GM19395 (cell line): ENCODE data around the gene RBKS.
"Not testable (repeated sequence)": the region's sequence is repeated elsewhere in the genome, so short reads cannot be mapped to it uniquely, and the experiment has no call there.

ENCODE experiments used
- ATAC-seq: cut with Tn5 transposase; IDR thresholded peaks from one replicate; pipeline ENCODE4 v1.9.1; 2021; ENCODE audit warnings: mild to moderate bottlenecking, moderate library complexity; ENCODE audit not compliant: unreplicated experiment

RBKS gene

DNA sequence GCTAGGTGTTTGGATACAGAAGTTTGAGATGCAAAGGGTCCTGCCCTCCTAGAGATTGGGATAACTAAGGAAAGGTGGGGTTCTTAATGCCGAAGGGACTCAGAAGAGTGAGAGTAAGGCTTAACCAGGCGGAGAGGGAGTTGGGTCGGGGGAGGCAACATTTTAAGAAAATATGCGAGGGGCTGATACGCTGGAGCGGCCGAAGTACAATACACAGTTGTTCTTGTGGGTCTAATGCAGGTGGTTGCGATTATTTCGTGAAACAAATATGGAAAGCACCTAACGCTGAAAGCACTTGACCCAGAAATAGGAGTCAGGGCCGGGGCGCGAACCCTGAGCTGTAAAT is 119.0 kb downstream of the RBKS start:
- peak; percentile 25 for ATAC-seq

DNA sequence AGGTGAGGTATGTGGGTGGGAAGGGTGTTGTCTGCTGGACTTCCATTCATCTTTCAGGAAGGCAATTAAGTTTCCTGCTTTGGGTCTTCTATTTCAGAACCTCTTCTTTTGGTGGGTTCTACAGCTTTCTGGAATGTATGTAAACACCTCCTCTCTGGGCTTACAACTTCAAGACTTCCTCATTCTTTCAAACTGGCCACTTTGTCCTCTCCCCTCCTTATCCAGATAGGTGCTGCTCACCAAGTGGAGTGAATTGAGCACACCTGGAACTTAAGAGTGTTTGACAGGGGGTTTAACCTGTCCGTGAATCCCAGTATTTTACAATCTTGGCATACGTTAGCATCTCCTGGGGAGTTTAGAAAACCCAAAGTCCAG is 123.9 kb downstream of the RBKS start:
- ATAC-seq, result no peak

GRCh38 chr2:27765621-27766286 is 124.4 kb downstream of the RBKS start:
- no peak for ATAC-seq

DNA sequence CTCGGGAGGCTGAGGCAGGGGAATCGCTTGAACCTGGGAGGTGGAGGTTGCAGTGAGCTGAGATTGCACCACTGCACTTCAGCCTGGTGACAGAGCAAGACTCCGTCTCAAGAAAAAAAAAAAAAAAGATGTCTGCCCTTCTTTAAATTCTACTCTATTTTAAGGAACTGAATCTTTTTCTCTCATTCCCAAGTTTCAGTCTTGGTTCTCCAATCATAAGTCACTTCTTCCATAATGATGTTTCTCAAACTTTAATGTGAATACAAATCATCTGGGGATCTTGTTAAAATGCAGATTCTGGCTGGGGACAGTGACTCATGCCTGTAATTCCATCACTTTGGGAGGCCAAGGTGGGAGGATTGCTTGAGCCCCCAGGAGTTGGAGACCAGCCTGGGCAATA is 125.7 kb downstream of the RBKS start:
- ATAC-seq, result not testable (repeated sequence)

GRCh38 chr2:27763907-27764267 is 126.3 kb downstream of the RBKS start:
- no peak for ATAC-seq

GRCh38 chr2:27762951-27763906 is 127.0 kb downstream of the RBKS start:
- no peak for ATAC-seq

DNA sequence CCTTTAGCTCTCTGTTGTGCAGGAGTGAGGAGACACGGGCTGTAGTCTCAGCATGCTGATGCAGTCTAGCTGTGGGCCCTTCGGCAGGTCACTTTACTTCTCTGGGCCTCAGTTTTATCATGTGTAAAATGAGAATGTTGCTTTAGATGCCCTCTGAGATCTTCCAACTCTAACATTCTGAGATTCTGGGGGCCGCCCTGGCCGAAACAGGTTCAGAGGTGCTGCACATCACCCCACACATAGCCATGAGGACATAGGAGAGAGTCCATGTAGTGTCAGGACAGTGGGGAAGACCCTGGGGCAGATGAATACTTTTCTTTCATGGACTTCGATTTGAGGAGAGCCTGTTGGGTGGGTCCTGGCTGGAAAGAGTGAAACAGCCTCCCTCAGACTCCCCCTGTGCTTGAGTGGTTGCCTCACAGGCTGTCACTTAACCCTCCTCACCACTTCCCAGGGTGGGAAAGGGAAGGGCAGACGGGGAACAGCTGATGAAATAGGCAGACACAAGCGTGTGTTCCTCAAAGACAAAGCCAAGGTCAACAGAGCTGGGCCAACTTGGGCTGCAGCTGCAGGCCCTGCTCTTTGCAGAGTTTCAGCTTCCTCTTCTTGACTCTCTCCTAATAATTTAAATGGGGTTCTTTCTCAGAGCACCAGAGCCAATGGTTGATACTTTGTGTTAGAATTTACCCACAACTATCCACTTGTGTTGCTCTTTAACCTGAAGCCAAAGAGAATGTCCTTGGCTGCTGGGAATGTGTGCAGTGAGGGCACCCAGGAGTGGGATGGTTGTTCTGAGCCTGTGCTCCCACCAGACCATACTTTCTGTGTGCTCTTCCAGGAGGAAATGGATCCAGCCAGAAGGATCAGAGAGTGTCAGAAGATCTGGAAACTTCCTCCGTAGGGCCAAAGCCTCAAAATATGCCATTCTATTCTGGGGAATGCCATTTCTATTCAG is 133.4 kb downstream of the RBKS start:
- no peak for ATAC-seq

GRCh38 chr2:27756091-27756490 is 134.1 kb downstream of the RBKS start:
- no peak for ATAC-seq

- ATAC-seq, result no peak
Observed at GRCh38 chr2:27754831-27755230, 135.4 kb downstream of the RBKS start.

GRCh38 chr2:27754138-27754588 is 136.0 kb downstream of the RBKS start:
- ATAC-seq, result no peak

- ATAC-seq, result no peak
Observed at GRCh38 chr2:27752551-27753237, 137.5 kb downstream of the RBKS start.

DNA sequence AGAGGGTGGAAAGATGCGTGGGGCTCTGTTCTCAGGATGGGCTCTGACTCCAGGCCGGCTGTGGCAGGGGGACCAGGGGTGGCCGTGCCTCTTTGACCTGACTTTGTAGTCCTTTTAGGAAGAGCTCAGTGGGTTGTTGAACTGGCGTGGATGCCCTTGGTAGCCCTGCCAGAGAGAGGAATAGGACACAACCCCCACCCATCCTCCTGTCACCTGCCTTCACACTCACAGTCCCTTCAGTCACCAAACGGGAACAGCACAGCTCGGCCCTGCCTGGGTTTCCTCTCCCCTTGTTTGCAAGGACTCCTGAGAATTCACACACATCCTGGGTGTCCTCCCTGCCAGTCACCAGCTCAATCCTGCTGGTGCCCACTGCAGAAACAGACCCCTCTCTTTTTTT is 138.8 kb downstream of the RBKS start:
- no peak for ATAC-seq

DNA sequence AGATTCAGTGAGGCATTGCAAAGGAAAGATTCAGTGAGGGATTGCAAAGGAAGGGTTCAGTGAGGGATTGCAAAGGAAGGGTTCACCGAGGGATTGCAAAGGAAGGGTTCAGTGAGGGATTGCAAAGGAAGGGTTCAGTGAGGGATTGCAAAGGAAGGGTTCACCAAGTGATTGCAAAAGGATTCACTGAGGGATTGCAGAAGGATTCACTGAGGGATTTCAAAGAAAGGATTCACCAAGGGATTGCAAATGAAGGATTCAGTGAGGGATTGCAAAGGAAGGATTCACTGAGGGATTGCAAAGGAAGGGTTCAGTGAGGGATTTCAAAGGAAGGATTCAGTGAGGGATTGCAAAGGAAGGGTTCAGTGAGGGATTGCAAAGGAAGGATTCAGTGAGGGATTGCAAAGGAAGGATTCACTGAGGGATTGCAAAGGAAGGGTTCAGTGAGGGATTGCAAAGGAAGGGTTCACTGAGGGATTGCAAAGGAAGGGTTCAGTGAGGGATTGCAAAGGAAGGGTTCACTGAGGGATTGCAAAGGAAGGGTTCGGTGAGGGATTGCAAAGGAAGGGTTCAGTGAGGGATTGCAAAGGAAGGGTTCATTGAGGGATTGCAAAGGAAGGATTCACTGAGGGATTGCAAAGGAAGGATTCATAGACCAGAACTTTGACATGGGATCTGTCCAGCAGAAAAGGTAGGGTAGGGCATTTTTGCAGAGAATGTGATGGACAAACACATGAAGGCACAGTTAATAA is 141.2 kb downstream of the RBKS start:
- ATAC-seq, result not testable (repeated sequence)

GRCh38 chr2:27747827-27748352 is 142.3 kb downstream of the RBKS start:
- ATAC-seq, result no peak

- no peak for ATAC-seq
Observed at GRCh38 chr2:27746325-27746724, 143.9 kb downstream of the RBKS start.

GRCh38 chr2:27745494-27745893 is 144.7 kb downstream of the RBKS start:
- not testable (repeated sequence) for ATAC-seq

GRCh38 chr2:27742571-27742970 is 147.6 kb downstream of the RBKS start:
- no peak for ATAC-seq

- no peak for ATAC-seq
Observed at GRCh38 chr2:27741673-27742072, 148.5 kb downstream of the RBKS start.

DNA sequence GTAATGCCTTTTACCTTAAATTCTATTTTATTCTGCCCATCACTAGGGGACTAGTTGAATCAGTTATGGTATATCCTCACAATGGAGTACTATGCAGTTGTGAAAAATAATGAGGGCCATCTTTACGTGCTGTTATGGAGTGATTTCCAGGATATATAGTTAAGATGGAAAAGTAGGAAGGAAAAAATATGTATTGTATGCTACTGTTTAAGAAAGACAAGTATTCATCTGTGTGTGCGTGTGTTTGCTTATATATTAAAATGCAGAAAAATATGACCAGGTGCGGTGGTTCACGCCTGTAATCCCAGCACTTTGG is 151.2 kb downstream of the RBKS start:
- no peak for ATAC-seq
